DMS 273 treated with DMSO at 0.1 percent for 48 hours (cell line): ENCODE data around the gene LAGE3.

Source experiments
- DNase-seq: peaks from one replicate; lab custom pipeline; 2025; lab: John Stamatoyannopoulos, UW

The LAGE3 gene

GRCh38 chrX:154433605-154434004 lies 45.5 kb downstream of the LAGE3 start:
- DNase-seq, result no peak

GRCh38 chrX:154432210-154432609 lies 46.9 kb downstream of the LAGE3 start:
- no peak for DNase-seq

GRCh38 chrX:154431341-154431740 lies 47.7 kb downstream of the LAGE3 start:
- DNase-seq, result no peak

- no peak for DNase-seq
Observed at GRCh38 chrX:154430916-154431315, 48.2 kb downstream of the LAGE3 start.

GRCh38 chrX:154430479-154430878 lies 48.6 kb downstream of the LAGE3 start:
- DNase-seq, result no peak

- DNase-seq, result no peak
Observed at GRCh38 chrX:154429711-154430110, 49.4 kb downstream of the LAGE3 start.

GRCh38 chrX:154428176-154429171 lies 50.6 kb downstream of the LAGE3 start, which contains the start of gene ATP6AP1:
ATP6AP1 (plus strand) TSS chrX:154428677; CDS start chrX:154428693, 16 bp downstream.
- DNase-seq, result peak; percentile 78
